ENCODE results near the gene POU2AF3.

The POU2AF3 gene, protein sequence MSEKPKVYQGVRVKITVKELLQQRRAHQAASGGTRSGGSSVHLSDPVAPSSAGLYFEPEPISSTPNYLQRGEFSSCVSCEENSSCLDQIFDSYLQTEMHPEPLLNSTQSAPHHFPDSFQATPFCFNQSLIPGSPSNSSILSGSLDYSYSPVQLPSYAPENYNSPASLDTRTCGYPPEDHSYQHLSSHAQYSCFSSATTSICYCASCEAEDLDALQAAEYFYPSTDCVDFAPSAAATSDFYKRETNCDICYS

DNA sequence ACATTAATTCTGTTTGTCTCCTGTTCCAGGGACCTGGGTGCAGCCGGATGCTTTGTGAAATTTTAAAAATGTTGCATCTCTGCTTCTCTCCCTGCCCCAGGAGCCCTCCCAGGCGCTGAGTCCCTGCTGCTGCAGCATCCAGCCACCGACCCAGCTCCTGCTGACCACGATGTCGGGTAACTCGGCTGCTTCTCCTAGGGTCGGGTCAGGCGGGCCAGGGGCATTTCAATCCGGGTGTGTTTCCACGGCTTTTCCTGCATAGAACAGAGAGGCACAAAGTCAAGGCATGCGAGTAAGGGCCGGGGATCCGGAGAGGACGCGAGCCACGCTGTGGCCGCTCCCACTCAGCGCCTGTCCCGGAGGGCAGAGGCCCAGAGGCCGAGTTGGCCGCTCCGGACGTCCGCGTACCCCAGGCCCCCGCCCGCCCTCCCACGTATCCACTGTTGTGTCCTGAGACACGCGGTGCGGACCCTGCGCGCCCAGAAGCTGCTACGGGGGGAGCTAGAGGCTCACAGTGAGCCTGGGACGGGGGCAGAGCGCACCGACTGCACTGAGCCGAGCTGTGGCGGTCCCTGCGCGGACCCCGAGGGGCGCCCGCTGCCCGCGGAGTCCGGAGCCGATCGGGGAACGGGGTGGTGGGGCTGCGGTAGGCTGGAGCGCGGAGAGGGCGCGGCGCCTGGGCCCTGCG is at the start of gene POU2AF3:
Gene POU2AF3, plus strand, starts transcription at position 134 of the 688 bp plus-strand sequence. Its CDS starts 36 bp downstream, at position 170.
- Histone ChIP-seq H3K27me3 (peaks cover 69% of the 10 kb centered on the region), H3K27ac (no peak within 1 kb of the TSS), H3K9me3 (no peaks in the 10 kb centered on the region), H3K36me3 (no peaks in the 10 kb centered on the region), H3K4me1 (ENCODE audit: control insufficient read depth in 1 of 2, insufficient read depth in 1 of 2, low read depth in 1 of 2, low read length in 1 of 2) (peaks cover 0 to 5% of the 10 kb centered on the region in 2 experiments), H3K4me3 (ENCODE audit: low read depth in 1 of 2, low read length in 1 of 2) (no peak within 1 kb of the TSS)
- TF ChIP-seq, protein P1, sequence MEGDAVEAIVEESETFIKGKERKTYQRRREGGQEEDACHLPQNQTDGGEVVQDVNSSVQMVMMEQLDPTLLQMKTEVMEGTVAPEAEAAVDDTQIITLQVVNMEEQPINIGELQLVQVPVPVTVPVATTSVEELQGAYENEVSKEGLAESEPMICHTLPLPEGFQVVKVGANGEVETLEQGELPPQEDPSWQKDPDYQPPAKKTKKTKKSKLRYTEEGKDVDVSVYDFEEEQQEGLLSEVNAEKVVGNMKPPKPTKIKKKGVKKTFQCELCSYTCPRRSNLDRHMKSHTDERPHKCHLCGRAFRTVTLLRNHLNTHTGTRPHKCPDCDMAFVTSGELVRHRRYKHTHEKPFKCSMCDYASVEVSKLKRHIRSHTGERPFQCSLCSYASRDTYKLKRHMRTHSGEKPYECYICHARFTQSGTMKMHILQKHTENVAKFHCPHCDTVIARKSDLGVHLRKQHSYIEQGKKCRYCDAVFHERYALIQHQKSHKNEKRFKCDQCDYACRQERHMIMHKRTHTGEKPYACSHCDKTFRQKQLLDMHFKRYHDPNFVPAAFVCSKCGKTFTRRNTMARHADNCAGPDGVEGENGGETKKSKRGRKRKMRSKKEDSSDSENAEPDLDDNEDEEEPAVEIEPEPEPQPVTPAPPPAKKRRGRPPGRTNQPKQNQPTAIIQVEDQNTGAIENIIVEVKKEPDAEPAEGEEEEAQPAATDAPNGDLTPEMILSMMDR (IDR thresholded peaks at IDR 0.05): no peak

DNA sequence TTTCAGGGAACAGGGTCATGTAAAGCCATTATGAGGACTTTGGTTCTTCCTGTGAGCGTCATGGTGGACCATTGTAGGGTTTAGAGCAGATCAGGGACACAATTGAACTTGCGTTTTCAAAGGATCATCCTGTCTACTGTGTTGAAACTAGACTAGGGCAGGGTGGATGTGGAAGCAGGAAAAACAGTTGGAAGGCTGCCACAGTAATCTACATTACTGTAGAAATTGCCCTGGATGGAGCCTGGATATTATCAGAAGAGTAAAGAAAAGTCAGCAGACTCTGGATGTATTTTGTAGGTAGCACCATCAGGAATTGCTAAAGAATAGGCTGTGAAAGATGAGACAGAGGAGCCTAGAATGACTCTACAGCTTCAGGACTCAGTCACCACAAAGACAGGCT is 47.4 kb upstream of the POU2AF3 start:
- Histone ChIP-seq H3K4me1 (ENCODE audit: control insufficient read depth in 1 of 2, insufficient read depth in 1 of 2, low read depth in 1 of 2, low read length in 1 of 2) (no peaks in the 10 kb centered on the region), H3K27ac (no peak overlapping the region), H3K36me3 (no peaks in the 10 kb centered on the region), H3K27me3 (no peaks in the 10 kb centered on the region), H3K9me3 (no peaks in the 10 kb centered on the region), H3K4me3 (ENCODE audit: low read depth in 1 of 2, low read length in 1 of 2) (no peak overlapping the region)
- TF ChIP-seq, protein P1 (IDR thresholded peaks at IDR 0.05): no peak

DNA sequence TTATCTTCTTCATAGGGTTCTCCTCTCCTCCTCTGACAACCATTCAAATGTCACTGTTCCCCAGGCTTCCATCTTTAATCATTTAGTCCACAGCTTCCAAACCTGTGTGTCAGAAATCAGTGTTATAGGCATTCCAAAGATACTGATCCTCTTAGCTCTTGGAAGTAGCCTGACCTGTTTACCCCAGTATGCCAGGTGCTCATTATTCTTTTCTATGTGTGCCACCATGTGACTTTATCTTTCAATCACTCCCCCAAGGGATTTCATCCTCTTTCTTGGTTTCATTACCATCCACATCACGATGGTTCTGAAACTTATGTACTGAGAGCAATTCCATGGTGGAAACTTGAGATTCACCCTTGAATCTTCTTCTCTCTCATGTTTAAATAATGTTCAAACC is 45.2 kb upstream of the POU2AF3 start:
- Histone ChIP-seq H3K9me3 (no peaks in the 10 kb centered on the region), H3K27me3 (no peaks in the 10 kb centered on the region), H3K4me3 (ENCODE audit: low read depth in 1 of 2, low read length in 1 of 2) (no peak overlapping the region), H3K27ac (no peak overlapping the region), H3K36me3 (no peaks in the 10 kb centered on the region), H3K4me1 (ENCODE audit: control insufficient read depth in 1 of 2, insufficient read depth in 1 of 2, low read depth in 1 of 2, low read length in 1 of 2) (no peaks in the 10 kb centered on the region)
- TF ChIP-seq, protein P1 (IDR thresholded peaks at IDR 0.05): no peak

DNA sequence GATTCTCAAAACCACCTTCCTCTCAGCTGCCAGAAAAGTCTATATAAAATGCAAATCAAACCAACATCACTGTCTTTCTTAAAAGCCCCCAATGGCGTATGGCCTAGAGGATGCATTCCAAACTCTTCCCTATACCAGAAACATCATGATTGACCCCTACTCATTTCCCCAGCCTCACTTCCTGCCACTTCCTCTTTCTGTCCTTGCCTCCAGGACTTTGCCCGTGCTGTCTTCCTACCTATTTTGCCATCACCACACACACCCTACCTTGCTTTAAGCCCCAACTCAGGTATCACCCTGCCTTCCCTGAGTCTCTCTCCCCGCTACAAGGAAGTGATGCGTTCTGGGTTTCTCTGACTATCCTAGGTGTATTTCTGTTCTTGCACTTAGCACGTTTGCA is 44.7 kb upstream of the POU2AF3 start:
- TF ChIP-seq, protein P1 (IDR thresholded peaks at IDR 0.05): no peak

DNA sequence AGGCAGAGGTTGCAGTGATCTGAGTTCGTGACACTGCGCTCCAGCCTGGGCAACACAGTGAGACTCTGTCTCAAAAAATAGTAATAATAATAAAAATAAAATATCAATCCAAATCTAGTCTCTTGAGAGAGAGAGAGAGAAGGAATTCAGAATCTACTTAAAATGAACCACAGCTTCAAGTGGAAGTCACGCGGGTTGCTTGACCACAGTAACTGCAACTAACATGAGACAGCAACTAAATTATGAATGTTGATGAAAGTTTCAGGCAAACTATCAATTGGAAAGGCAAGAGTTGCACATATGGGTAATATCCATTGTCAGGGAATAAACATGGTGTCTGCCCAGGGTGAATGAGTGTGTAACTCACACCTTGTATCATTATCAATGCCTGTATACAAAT is 40.3 kb upstream of the POU2AF3 start:
- H3K9me3 ChIP-seq: no peaks in the 10 kb centered on the region
- no peaks in the 10 kb centered on the region for H3K4me1 ChIP-seq (ENCODE audit: control insufficient read depth in 1 of 2, insufficient read depth in 1 of 2, low read depth in 1 of 2, low read length in 1 of 2)
- H3K4me3 ChIP-seq (ENCODE audit: low read depth in 1 of 2, low read length in 1 of 2): no peak overlapping the region
- TF ChIP-seq, protein P1 (IDR thresholded peaks at IDR 0.05): no peak
- H3K27me3 ChIP-seq: no peaks in the 10 kb centered on the region
- H3K27ac ChIP-seq: no peak overlapping the region
- H3K36me3 ChIP-seq: no peaks in the 10 kb centered on the region

More for the DNA sequence above, 44.7 kb upstream of the POU2AF3 start:
- Histone ChIP-seq H3K4me3 (ENCODE audit: low read depth in 1 of 2, low read length in 1 of 2) (no peak overlapping the region), H3K36me3 (no peaks in the 10 kb centered on the region), H3K9me3 (no peaks in the 10 kb centered on the region), H3K27ac (no peak overlapping the region), H3K4me1 (ENCODE audit: control insufficient read depth in 1 of 2, insufficient read depth in 1 of 2, low read depth in 1 of 2, low read length in 1 of 2) (no peaks in the 10 kb centered on the region), H3K27me3 (no peaks in the 10 kb centered on the region)

Data from neutrophil (primary cell).